Astrocyte (in vitro differentiated cells and primary cell): Measurements from ENCODE around the gene TBC1D22B. TPM values are rescaled to one million over a fixed set of nuclear protein-coding genes. Genes with fewer than 3 reads are reported as not detected.
A peak's percentile ranks its signal among the peaks of the same experiment; 100 is the strongest.

ENCODE experiments used
- DNase-seq: peaks from one replicate; pipeline ENCODE4 v3.0.0-alpha.2; 2010; ENCODE audit warnings: low read depth
- FAIRE-seq: peaks from 2 replicates; lab custom pipeline; 2011; peaks lifted over from hg19 to GRCh38; lab: Jason Lieb, UNC
- H2AFZ ChIP-seq: 2 replicates; pipeline ENCODE4 v1.6.0; 2012; ENCODE audit warnings: low read depth, low read length, inconsistent platforms
- H3K27ac ChIP-seq: 2 replicates; pipeline ENCODE4 v1.5.1; 2011; ENCODE audit warnings: low read depth, low read length, inconsistent platforms
- H3K27me3 ChIP-seq: 2 replicates; pipeline ENCODE4 v1.6.0; 2011; ENCODE audit warnings: low read length, inconsistent platforms; ENCODE audit not compliant: insufficient read depth
- H3K36me3 ChIP-seq: 2 replicates; pipeline ENCODE4 v1.5.1; 2011; ENCODE audit warnings: low read length, inconsistent platforms; ENCODE audit not compliant: insufficient read depth
- H3K4me1 ChIP-seq: 2 replicates; pipeline ENCODE4 v1.5.1; 2011; ENCODE audit warnings: low read length, inconsistent platforms; ENCODE audit not compliant: insufficient read depth
- H3K4me2 ChIP-seq: 2 replicates; pipeline ENCODE4 v1.6.0; 2012; ENCODE audit warnings: low read length, inconsistent platforms
- H3K4me3 ChIP-seq: 2 replicates; pipeline ENCODE4 v1.5.1; 2011; ENCODE audit warnings: low read depth, mild to moderate bottlenecking, low read length, inconsistent platforms; ENCODE audit not compliant: insufficient read depth
- H3K79me2 ChIP-seq: 2 replicates; pipeline ENCODE4 v1.6.0; 2012; ENCODE audit warnings: mild to moderate bottlenecking, low read length, inconsistent platforms; ENCODE audit not compliant: insufficient read depth
- H3K9ac ChIP-seq: 2 replicates; pipeline ENCODE4 v1.6.0; 2012; ENCODE audit warnings: mild to moderate bottlenecking, low read length, inconsistent platforms
- H3K9me3 ChIP-seq: 2 replicates; pipeline ENCODE4 v1.5.1; 2012; ENCODE audit warnings: low read depth, mild to moderate bottlenecking, low read length, inconsistent platforms; ENCODE audit not compliant: insufficient read depth
- H4K20me1 ChIP-seq: 2 replicates; pipeline ENCODE4 v1.6.0; 2012; ENCODE audit warnings: low read length, inconsistent platforms; ENCODE audit not compliant: insufficient read depth
- H3K27ac Mint-ChIP-seq: one replicate; pipeline ENCODE4 v1.8.0; 2021; ENCODE audit warnings: mild to moderate bottlenecking, mixed read lengths; ENCODE audit not compliant: unreplicated experiment
- H3K27me3 Mint-ChIP-seq: one replicate; pipeline ENCODE4 v1.8.0; 2021; ENCODE audit warnings: low read depth, mixed read lengths; ENCODE audit not compliant: unreplicated experiment
- H3K36me3 Mint-ChIP-seq: one replicate; pipeline ENCODE4 v1.8.0; 2021; ENCODE audit warnings: low read depth, mixed read lengths; ENCODE audit not compliant: unreplicated experiment
- H3K4me1 Mint-ChIP-seq: one replicate; pipeline ENCODE4 v1.8.0; 2021; ENCODE audit warnings: low read depth, mixed read lengths; ENCODE audit not compliant: unreplicated experiment
- H3K4me3 Mint-ChIP-seq: one replicate; pipeline ENCODE4 v1.8.0; 2021; ENCODE audit warnings: mild to moderate bottlenecking, moderate library complexity, mixed read lengths; ENCODE audit not compliant: unreplicated experiment
- H3K9me3 Mint-ChIP-seq: one replicate; pipeline ENCODE4 v1.8.0; 2021; ENCODE audit warnings: mild to moderate bottlenecking, mixed read lengths; ENCODE audit not compliant: unreplicated experiment
- EZH2 ChIP-seq: IDR thresholded peaks from 2 replicates; pipeline ENCODE4 v1.6.1; 2012; ENCODE audit warnings: mild to moderate bottlenecking, low read length, inconsistent platforms; ENCODE audit not compliant: insufficient read depth
- total RNA-seq: library from RNA; stranded (reverse); gene quantifications from 2 replicates; pipeline ENCODE4 v1.2.1, GENCODE V29; 2021
- TF ChIP-seq, protein P1 (sequence below): IDR thresholded peaks from 2 replicates; pipeline ENCODE4 v1.5.1; 2011; ENCODE audit warnings: low read depth, mild to moderate bottlenecking, inconsistent platforms, low read length, moderate library complexity; ENCODE audit not compliant: insufficient read depth

TBC1D22B gene
- total RNA-seq, 1 donor from 2014 or later, result 10.8 TPM

DNA sequence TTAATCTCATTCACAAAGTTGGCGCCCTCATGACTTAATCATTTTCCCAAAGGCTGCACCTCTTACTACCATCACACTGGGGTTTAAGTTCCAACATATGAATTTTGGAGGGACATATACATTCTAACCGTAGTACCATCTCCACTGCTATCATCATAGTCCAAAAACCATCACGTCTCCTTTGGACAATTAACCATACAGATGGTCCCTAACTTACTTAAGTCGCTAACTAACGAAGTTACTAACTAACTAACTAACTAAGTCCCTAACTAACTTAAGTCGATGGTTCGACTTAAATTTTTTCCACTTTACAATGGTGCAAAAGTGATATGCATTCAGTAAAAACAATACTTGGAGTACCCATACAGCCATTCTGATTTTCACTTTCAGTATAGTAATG lies 24.0 kb upstream of the TBC1D22B start:
- no peak overlapping the region for H3K27ac Mint-ChIP-seq
- H3K9me3 Mint-ChIP-seq, result no peaks in the 10 kb centered on the region
- FAIRE-seq (no peak), DNase-seq (no peak)
- Histone ChIP-seq H3K9ac (no peak overlapping the region), H3K36me3 (no peaks in the 10 kb centered on the region), H4K20me1 (no peaks in the 10 kb centered on the region), H2AFZ (no peak overlapping the region), H3K4me3 (no peak overlapping the region), H3K4me2 (no peak overlapping the region), H3K4me1 (peaks cover 18% of the 10 kb centered on the region), H3K79me2 (no peaks in the 10 kb centered on the region), H3K9me3 (no peaks in the 10 kb centered on the region), H3K27ac (no peak overlapping the region), H3K27me3 (no peaks in the 10 kb centered on the region)
- no peak overlapping the region for H3K4me3 Mint-ChIP-seq
- no peaks in the 10 kb centered on the region for H3K36me3 Mint-ChIP-seq
- H3K4me1 Mint-ChIP-seq, result peaks cover 11% of the 10 kb centered on the region
- TF ChIP-seq, protein P1, sequence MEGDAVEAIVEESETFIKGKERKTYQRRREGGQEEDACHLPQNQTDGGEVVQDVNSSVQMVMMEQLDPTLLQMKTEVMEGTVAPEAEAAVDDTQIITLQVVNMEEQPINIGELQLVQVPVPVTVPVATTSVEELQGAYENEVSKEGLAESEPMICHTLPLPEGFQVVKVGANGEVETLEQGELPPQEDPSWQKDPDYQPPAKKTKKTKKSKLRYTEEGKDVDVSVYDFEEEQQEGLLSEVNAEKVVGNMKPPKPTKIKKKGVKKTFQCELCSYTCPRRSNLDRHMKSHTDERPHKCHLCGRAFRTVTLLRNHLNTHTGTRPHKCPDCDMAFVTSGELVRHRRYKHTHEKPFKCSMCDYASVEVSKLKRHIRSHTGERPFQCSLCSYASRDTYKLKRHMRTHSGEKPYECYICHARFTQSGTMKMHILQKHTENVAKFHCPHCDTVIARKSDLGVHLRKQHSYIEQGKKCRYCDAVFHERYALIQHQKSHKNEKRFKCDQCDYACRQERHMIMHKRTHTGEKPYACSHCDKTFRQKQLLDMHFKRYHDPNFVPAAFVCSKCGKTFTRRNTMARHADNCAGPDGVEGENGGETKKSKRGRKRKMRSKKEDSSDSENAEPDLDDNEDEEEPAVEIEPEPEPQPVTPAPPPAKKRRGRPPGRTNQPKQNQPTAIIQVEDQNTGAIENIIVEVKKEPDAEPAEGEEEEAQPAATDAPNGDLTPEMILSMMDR, result no peak
- TF ChIP-seq EZH2, result no peak
- no peaks in the 10 kb centered on the region for H3K27me3 Mint-ChIP-seq

DNA sequence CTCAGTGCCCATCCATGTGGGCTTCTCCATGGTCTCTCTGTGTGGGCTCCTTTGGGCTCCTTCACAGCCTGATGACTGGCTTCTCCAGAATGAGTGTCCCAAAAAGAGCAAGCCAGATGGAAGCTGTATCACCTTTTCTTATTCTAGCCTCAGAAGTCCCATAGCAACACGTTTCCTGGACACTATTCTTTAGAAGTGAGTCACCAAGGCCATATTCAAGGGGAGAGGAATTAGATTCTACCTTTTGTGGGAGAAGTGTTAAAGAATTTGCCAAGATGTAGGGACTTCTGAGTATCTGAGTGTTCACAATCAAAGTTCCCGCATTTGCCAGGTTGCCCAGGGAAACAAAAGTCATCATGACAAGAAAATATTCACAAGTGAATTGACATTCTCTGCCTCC lies 20.7 kb upstream of the TBC1D22B start:
- H3K9ac ChIP-seq, result peak overlapping the region; percentile 30
- Mint-ChIP-seq H3K36me3 (no peaks in the 10 kb centered on the region), H3K4me1 (peaks cover 29% of the 10 kb centered on the region), H3K27me3 (no peaks in the 10 kb centered on the region), H3K9me3 (no peaks in the 10 kb centered on the region), H3K27ac (peak overlapping the region; percentile 42), H3K4me3 (no peak overlapping the region)
- peak overlapping the region; percentile 16 for H3K4me2 ChIP-seq
- H3K9me3 ChIP-seq, result no peaks in the 10 kb centered on the region
- TF ChIP-seq, protein P1, result no peak
- no peak for TF ChIP-seq EZH2
- H3K4me1 ChIP-seq, result peaks cover 41% of the 10 kb centered on the region
- no peaks in the 10 kb centered on the region for H3K79me2 ChIP-seq
- H3K36me3 ChIP-seq, result no peaks in the 10 kb centered on the region
- peak; percentile 69 for DNase-seq
- H4K20me1 ChIP-seq, result no peaks in the 10 kb centered on the region
- no peak overlapping the region for H3K4me3 ChIP-seq
- no peak for FAIRE-seq
- peak overlapping the region; percentile 67 for H3K27ac ChIP-seq
- peak overlapping the region; percentile 29 for H2AFZ ChIP-seq
- no peaks in the 10 kb centered on the region for H3K27me3 ChIP-seq

DNA sequence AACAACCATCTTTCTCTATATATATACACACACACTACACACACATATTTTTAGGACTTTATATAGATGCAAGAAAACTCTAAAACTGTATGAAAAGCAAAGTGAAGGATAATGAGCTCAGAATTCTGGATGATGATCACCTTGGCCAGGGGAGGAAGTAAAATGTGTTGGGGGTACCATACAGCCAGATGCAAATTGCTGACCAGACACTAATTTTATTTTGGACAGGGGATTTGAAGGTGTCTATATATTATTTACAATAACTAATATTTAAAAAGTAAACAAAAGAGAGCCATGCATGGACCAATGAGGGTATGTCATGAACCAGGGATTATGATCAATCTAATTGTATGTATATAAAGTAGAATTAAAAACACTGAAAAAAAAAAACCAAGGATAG lies 19.8 kb upstream of the TBC1D22B start:
- H3K4me2 ChIP-seq, result no peak overlapping the region
- no peak for FAIRE-seq
- no peaks in the 10 kb centered on the region for H3K36me3 Mint-ChIP-seq

More for the DNA sequence above, 19.8 kb upstream of the TBC1D22B start:
- H3K36me3 ChIP-seq, result no peaks in the 10 kb centered on the region
- no peak overlapping the region for H3K4me3 Mint-ChIP-seq
- H3K27me3 Mint-ChIP-seq, result no peaks in the 10 kb centered on the region
- TF ChIP-seq EZH2, result no peak
- TF ChIP-seq, protein P1, result no peak
- H3K9ac ChIP-seq, result no peak overlapping the region
- H3K9me3 Mint-ChIP-seq, result no peaks in the 10 kb centered on the region
- no peaks in the 10 kb centered on the region for H3K27me3 ChIP-seq
- DNase-seq, result no peak
- peaks cover 36% of the 10 kb centered on the region for H3K4me1 Mint-ChIP-seq
- no peaks in the 10 kb centered on the region for H4K20me1 ChIP-seq
- H3K4me1 ChIP-seq, result peaks cover 50% of the 10 kb centered on the region
- no peak overlapping the region for H3K4me3 ChIP-seq
- H3K79me2 ChIP-seq, result no peaks in the 10 kb centered on the region
- no peaks in the 10 kb centered on the region for H3K9me3 ChIP-seq
- H3K27ac ChIP-seq, result peak overlapping the region; percentile 67
- H2AFZ ChIP-seq, result no peak overlapping the region
- H3K27ac Mint-ChIP-seq, result peak overlapping the region; percentile 42
